ENCODE results near the gene MYOF.

The MYOF gene

GRCh38 chr10:93269281-93269680, 212.9 kb downstream of the MYOF start:
- in situ Hi-C loops (cut with MboI; ENCODE audit: low sequenced_read_pairs) = no loop called here

GRCh38 chr10:93268021-93268420, 214.1 kb downstream of the MYOF start:
- in situ Hi-C loops (cut with MboI; ENCODE audit: low sequenced_read_pairs) = no loop called here

- in situ Hi-C loops (cut with MboI; ENCODE audit: low sequenced_read_pairs) = no loop called here
These were observed 214.6 kb downstream of the MYOF start for GRCh38 chr10:93267521-93267920.

- in situ Hi-C loops (cut with MboI; ENCODE audit: low sequenced_read_pairs) = no loop called here
These were observed 215.3 kb downstream of the MYOF start for GRCh38 chr10:93266858-93267257.

- in situ Hi-C loops (cut with MboI; ENCODE audit: low sequenced_read_pairs) = no loop called here
These were observed 220.0 kb downstream of the MYOF start for GRCh38 chr10:93261961-93262610.

GRCh38 chr10:93261089-93261488, 221.0 kb downstream of the MYOF start:
- in situ Hi-C loops (cut with MboI; ENCODE audit: low sequenced_read_pairs) = no loop called here

GRCh38 chr10:93259126-93259525, 223.0 kb downstream of the MYOF start:
- in situ Hi-C loops (cut with MboI; ENCODE audit: low sequenced_read_pairs) = no loop called here
